Glutamatergic neuron (in vitro differentiated cells): ENCODE data around the gene ZNF473. TPM values are rescaled to one million over a fixed set of nuclear protein-coding genes. Genes with fewer than 3 reads are reported as not detected.
A peak's percentile ranks its signal among the peaks of the same experiment; 100 is the strongest.

ENCODE experiments used
- DNase-seq: peaks from one replicate; pipeline ENCODE4 v3.0.0; 2022
- H3K27ac Mint-ChIP-seq: one replicate; pipeline ENCODE4 v1.8.0; 2020; ENCODE audit warnings: mild to moderate bottlenecking, mixed read lengths, inconsistent platforms; ENCODE audit not compliant: unreplicated experiment
- H3K27me3 Mint-ChIP-seq: one replicate; pipeline ENCODE4 v1.8.0; 2020; ENCODE audit warnings: mild to moderate bottlenecking, moderate library complexity, mixed read lengths, inconsistent platforms; ENCODE audit not compliant: unreplicated experiment
- H3K36me3 Mint-ChIP-seq: one replicate; pipeline ENCODE4 v1.8.0; 2020; ENCODE audit warnings: mild to moderate bottlenecking, mixed read lengths, inconsistent platforms; ENCODE audit not compliant: unreplicated experiment
- H3K4me1 Mint-ChIP-seq: one replicate; pipeline ENCODE4 v1.8.0; 2020; ENCODE audit warnings: mild to moderate bottlenecking, low read depth, mixed read lengths, inconsistent platforms; ENCODE audit not compliant: unreplicated experiment
- H3K4me3 Mint-ChIP-seq: one replicate; pipeline ENCODE4 v1.8.0; 2020; ENCODE audit warnings: mild to moderate bottlenecking, mixed read lengths, inconsistent platforms; ENCODE audit not compliant: unreplicated experiment
- H3K9me3 Mint-ChIP-seq: one replicate; pipeline ENCODE4 v1.8.0; 2020; ENCODE audit warnings: mild to moderate bottlenecking, moderate library complexity, mixed read lengths, inconsistent platforms; ENCODE audit not compliant: unreplicated experiment
- CTCF ChIP-seq: fragments of 200-600 bp; sonication (generic); IDR thresholded peaks from one replicate; pipeline ENCODE4 v1.5.0; 2021; ENCODE audit not compliant: partially characterized antibody, unreplicated experiment
- total RNA-seq: library from RNA; stranded (reverse); fragmentation: NEBNext Ultra II Directional; extraction: Animal tissue kit (Norgen Biotek cat#: 25700); gene quantifications from one replicate; pipeline ENCODE4 v1.2.1, GENCODE V29; 2021; ENCODE audit not compliant: unreplicated experiment

The ZNF473 gene
- total RNA-seq, 1 donor from 2014 or later, result 13.4 TPM

- Mint-ChIP-seq H3K27ac (peak overlapping the region; percentile 48), H3K36me3 (no peaks in the 10 kb centered on the region), H3K27me3 (peaks cover 8% of the 10 kb centered on the region), H3K4me3 (no peak overlapping the region), H3K4me1 (no peaks in the 10 kb centered on the region), H3K9me3 (peaks cover 5% of the 10 kb centered on the region)
- no peak for DNase-seq
- TF ChIP-seq CTCF, result no peak
Measured at GRCh38 chr19:49987159-49987698, 38.6 kb upstream of the ZNF473 start.

- Mint-ChIP-seq H3K4me3 (no peak overlapping the region), H3K9me3 (peaks cover 3% of the 10 kb centered on the region), H3K4me1 (no peaks in the 10 kb centered on the region), H3K27ac (no peak overlapping the region), H3K27me3 (peaks cover 6% of the 10 kb centered on the region), H3K36me3 (peaks cover 7% of the 10 kb centered on the region)
- no peak for TF ChIP-seq CTCF
- DNase-seq, result no peak
Measured at GRCh38 chr19:49988007-49988406, 37.8 kb upstream of the ZNF473 start.

DNA sequence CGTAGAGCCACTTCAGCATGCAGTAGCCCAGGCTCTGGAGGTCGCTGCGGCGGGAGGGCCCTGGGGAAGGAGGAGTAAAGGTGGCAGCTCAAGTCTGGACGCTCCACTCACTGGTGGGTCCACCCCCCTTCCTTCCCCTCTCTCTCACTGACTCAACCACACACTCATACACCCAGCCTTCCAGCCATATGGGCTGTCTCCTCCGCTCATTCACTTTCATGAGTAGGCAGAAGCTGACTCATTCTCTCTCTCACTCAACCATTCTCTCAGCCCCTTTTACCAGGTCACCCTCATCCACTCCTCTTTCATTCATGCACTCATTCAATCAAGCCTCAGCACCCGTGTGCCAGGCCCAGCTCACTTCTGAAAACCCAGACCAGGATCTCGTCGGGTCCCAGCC is 37.4 kb upstream of the ZNF473 start:
- Mint-ChIP-seq H3K27me3 (peaks cover 6% of the 10 kb centered on the region), H3K36me3 (peaks cover 8% of the 10 kb centered on the region), H3K4me1 (no peaks in the 10 kb centered on the region), H3K4me3 (no peak overlapping the region), H3K27ac (no peak overlapping the region), H3K9me3 (peaks cover 3% of the 10 kb centered on the region)
- TF ChIP-seq CTCF, result no peak
- no peak for DNase-seq

GRCh38 chr19:49997709-49998108 is 28.1 kb upstream of the ZNF473 start:
- TF ChIP-seq CTCF, result no peak
- Mint-ChIP-seq H3K27ac (no peak overlapping the region), H3K4me1 (no peaks in the 10 kb centered on the region), H3K27me3 (peaks cover 3% of the 10 kb centered on the region), H3K9me3 (peaks cover 1% of the 10 kb centered on the region), H3K4me3 (no peak overlapping the region), H3K36me3 (peaks cover 4% of the 10 kb centered on the region)
- no peak for DNase-seq

- Mint-ChIP-seq H3K27me3 (peaks cover 6% of the 10 kb centered on the region), H3K4me1 (no peaks in the 10 kb centered on the region), H3K4me3 (no peak overlapping the region), H3K36me3 (no peaks in the 10 kb centered on the region), H3K27ac (no peak overlapping the region), H3K9me3 (peaks cover 3% of the 10 kb centered on the region)
- TF ChIP-seq CTCF, result no peak
- no peak for DNase-seq
Measured at GRCh38 chr19:49999371-50000010, 26.3 kb upstream of the ZNF473 start.
